K562 (cell line): ENCODE data around the gene ZNF197. TPM values are rescaled to one million over a fixed set of nuclear protein-coding genes. Genes with fewer than 3 reads are reported as not detected.
A peak's percentile ranks its signal among the peaks of the same experiment; 100 is the strongest.

Source experiments
- CBX3 ChIP-seq, 2 experiments: IDR thresholded peaks; 1 replicate in 1 of 2; 2 replicates in 1 of 2; pipeline ENCODE4 v1.6.1; 2012; ENCODE audit warnings: inconsistent platforms in 2 of 2, low read length in 2 of 2, borderline replicate concordance in 1 of 2, control low read depth in 1 of 2
- CBX5 ChIP-seq: IDR thresholded peaks from 2 replicates; pipeline ENCODE4 v1.6.1; 2014; ENCODE audit warnings: low read depth, borderline replicate concordance
- DMBX1 ChIP-seq: fragments of 250-450 bp; sonication (Bioruptor Pico); IDR thresholded peaks from 2 replicates; pipeline ENCODE4 v1.8.0; 2022; ENCODE audit warnings: inconsistent platforms, mild to moderate bottlenecking, moderate library complexity, borderline replicate concordance
- ERF ChIP-seq: fragments of 450-650 bp; formaldehyde crosslinking; IDR thresholded peaks from 2 replicates; pipeline ENCODE4 v1.4.0; 2020; ENCODE audit warnings: mild to moderate bottlenecking, mixed read lengths
- KLF10 ChIP-seq: fragments of 250-450 bp; sonication (Bioruptor Pico); IDR thresholded peaks from 2 replicates; pipeline ENCODE4 v1.6.1; 2021; ENCODE audit warnings: matching md5 sums
- KLF13 ChIP-seq: fragments of 450-650 bp; IDR thresholded peaks from 2 replicates; pipeline ENCODE4 v1.6.1; 2016; ENCODE audit warnings: missing genetic modification characterization, low read depth, mild to moderate bottlenecking, missing compliant biosample characterization, moderate library complexity, borderline replicate concordance
- MYC ChIP-seq, 2 experiments: fragments of 250-450 bp in 1 of 2; sonication (Bioruptor Pico) in 1 of 2; IDR thresholded peaks; 2 replicates each; pipeline versions ENCODE4 v1.5.1 to v1.6.1; 2012 to 2021; ENCODE audit warnings: low read depth in 2 of 2, borderline replicate concordance in 1 of 2, improper control_type of control experiment in 1 of 2, low read length in 1 of 2, mild to moderate bottlenecking in 1 of 2, moderate library complexity in 1 of 2
- PML ChIP-seq: IDR thresholded peaks from 2 replicates; pipeline ENCODE4 v1.6.1; 2012; ENCODE audit warnings: low read length, inconsistent platforms
- RBM22 ChIP-seq: fragments of 200-400 bp; formaldehyde crosslinking; IDR thresholded peaks from 2 replicates; pipeline ENCODE4 v1.6.1; 2018; ENCODE audit warnings: low read length, low read depth; ENCODE audit not compliant: poor library complexity, severe bottlenecking
- SIN3A ChIP-seq, 2 experiments: fragments of 150-350 bp in 1 of 2; IDR thresholded peaks; 2 replicates each; pipeline ENCODE4 v1.6.1; 2011 to 2016; ENCODE audit warnings: borderline replicate concordance in 2 of 2, low read depth in 2 of 2, low read length in 2 of 2, mild to moderate bottlenecking in 2 of 2, moderate library complexity in 2 of 2; ENCODE audit not compliant: control insufficient read depth in 1 of 2
- TOE1 ChIP-seq, 2 experiments: fragments of 450-650 bp in 1 of 2; sonication (generic) in 1 of 2; formaldehyde crosslinking in 1 of 2; IDR thresholded peaks; 2 replicates each; pipeline versions ENCODE4 v1.7.1 to v1.8.0; 2016 to 2022; ENCODE audit warnings: borderline replicate concordance in 2 of 2, mild to moderate bottlenecking in 2 of 2, antibody characterized with exemption in 1 of 2, inconsistent platforms in 1 of 2, low read depth in 1 of 2, missing genetic modification reagents in 1 of 2, moderate library complexity in 1 of 2
- YY1 ChIP-seq, 3 experiments: IDR thresholded peaks; 2 replicates each; pipeline ENCODE4 v1.6.1; 2011; ENCODE audit warnings: low read length in 2 of 3, mild to moderate bottlenecking in 2 of 3, moderate library complexity in 2 of 3, borderline replicate concordance in 1 of 3, control low read depth in 1 of 3, low read depth in 1 of 3; ENCODE audit not compliant: insufficient read depth in 3 of 3, insufficient replicate concordance in 2 of 3, control insufficient read depth in 1 of 3, insufficient read length in 1 of 3; ENCODE audit errors: extremely low read depth in 1 of 3
- ZBTB17 ChIP-seq: fragments of 450-650 bp; formaldehyde crosslinking; IDR thresholded peaks from 2 replicates; pipeline ENCODE4 v1.4.0; 2020; ENCODE audit warnings: mild to moderate bottlenecking
- ZNF12 ChIP-seq: sonication (generic); formaldehyde crosslinking; IDR thresholded peaks from 2 replicates; pipeline ENCODE4 v1.4.0; 2020; ENCODE audit warnings: mild to moderate bottlenecking, missing genetic modification reagents
- polyA plus RNA-seq, 8 experiments: library from polyadenylated mRNA; depleted of rRNA in 4 of 8; stranded (reverse) in 5 of 8; unstranded in 3 of 8; fragments of >200 nt; fragmentation: Nextera tagmentation in 2 of 8; fragmentation: Illumina TruSeq in 1 of 8; extraction: Ambion mirVana in 2 of 8; extraction: Trizol in 1 of 8; gene quantifications; 2 replicates each; pipeline versions ENCODE4 v1.2.1 to v1.2.3, GENCODE V29; 2011 to 2014; ENCODE audit warnings: inconsistent platforms in 1 of 8, missing spikeins in 1 of 8
- total RNA-seq, 7 experiments: library from RNA; depleted of rRNA in 6 of 7; stranded (reverse); fragments of >200 nt in 6 of 7; fragmentation: Illumina TruSeq in 2 of 7; extraction: Trizol in 2 of 7; gene quantifications; 2 replicates each; pipeline versions ENCODE4 v1.2.1 to v1.2.3, GENCODE V29; 2011 to 2021; ENCODE audit warnings: low replicate concordance in 1 of 7
- TF ChIP-seq, protein P1 (sequence below): fragments of 450-650 bp; IDR thresholded peaks from 2 replicates; pipeline ENCODE4 v1.6.1; 2016
- TF ChIP-seq, protein P2 (sequence below): sonication (generic); formaldehyde crosslinking; IDR thresholded peaks from 2 replicates; pipeline ENCODE4 v1.8.0; 2022; ENCODE audit warnings: mild to moderate bottlenecking, missing genetic modification reagents
- TF ChIP-seq, protein P3 (sequence below): sonication (generic); formaldehyde crosslinking; IDR thresholded peaks from 2 replicates; pipeline ENCODE4 v1.8.0; 2022; ENCODE audit warnings: missing genetic modification reagents, mild to moderate bottlenecking, moderate library complexity, borderline replicate concordance

Gene ZNF197
- total and polyA plus RNA-seq, 9 of the 15 experiments (the other 6 are each of a cell fraction or from before 2014, with no cell fraction given): 3.5 to 19.1 (median 13.7) TPM

DNA sequence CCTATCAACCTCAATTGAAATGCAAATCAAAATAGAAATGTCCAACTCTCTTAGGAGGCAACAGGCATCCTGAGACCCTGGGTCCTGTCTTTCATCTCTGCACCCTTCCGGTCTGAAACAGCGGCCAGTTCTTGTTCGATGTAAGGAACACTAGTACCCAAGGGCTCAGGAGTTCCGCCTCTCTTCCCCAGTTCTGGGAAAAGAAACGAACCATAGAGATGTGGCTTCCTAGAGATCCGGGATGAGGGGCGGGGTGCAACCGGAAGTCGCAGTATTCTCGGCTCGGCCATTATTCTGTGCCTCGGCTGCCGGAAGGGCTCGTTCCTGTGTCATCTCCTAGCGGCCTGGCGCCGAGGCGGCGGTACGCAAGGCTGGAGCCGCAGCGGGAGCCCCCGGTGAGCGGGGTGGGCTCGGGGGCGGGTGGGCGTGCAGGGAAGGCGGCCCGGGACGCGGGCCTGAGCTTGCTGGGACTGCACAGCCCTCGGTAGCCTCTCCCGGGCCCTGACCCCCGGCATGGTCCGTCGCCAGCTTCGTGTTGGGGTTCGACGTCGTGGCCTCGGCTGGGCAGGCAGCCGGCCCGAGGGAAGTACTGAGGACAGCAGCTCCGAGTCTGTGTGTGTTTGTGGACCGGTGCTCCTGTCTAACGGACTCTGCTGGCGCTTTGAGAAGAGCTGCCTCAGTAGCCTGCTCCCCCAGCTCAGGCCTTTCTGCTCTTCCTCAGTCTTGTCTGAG is at the start of gene ZNF197 (continued):
- TF ChIP-seq, protein P1, sequence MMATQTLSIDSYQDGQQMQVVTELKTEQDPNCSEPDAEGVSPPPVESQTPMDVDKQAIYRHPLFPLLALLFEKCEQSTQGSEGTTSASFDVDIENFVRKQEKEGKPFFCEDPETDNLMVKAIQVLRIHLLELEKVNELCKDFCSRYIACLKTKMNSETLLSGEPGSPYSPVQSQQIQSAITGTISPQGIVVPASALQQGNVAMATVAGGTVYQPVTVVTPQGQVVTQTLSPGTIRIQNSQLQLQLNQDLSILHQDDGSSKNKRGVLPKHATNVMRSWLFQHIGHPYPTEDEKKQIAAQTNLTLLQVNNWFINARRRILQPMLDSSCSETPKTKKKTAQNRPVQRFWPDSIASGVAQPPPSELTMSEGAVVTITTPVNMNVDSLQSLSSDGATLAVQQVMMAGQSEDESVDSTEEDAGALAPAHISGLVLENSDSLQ: peak; percentile 58
- TF ChIP-seq TOE1 (IDR thresholded peaks at IDR 0.05; ENCODE audit: borderline replicate concordance) (peak; percentile 74), TOE1 (CRISPR knock-in tag; IDR thresholded peaks at IDR 0.05; ENCODE audit: borderline replicate concordance, low read depth) (no peak), SIN3A (IDR thresholded peaks at IDR 0.05; ENCODE audit: borderline replicate concordance in 2 of 2, control insufficient read depth in 1 of 2, low read depth in 2 of 2, low read length in 2 of 2) (peak in 1 of 2 experiments; percentile 51; a peak in 2 of 4 replicates), ZBTB17 (CRISPR knock-in tag) (peak; percentile 27; the same call in 1 of the 2 replicates), PML (peak; percentile 52; the same call in 1 of the 2 replicates), MYC (IDR thresholded peaks at IDR 0.05; ENCODE audit: low read depth, low read length) (peak; percentile 56; the same call in 1 of the 2 replicates), MYC (CRISPR knock-in tag; IDR thresholded peaks at IDR 0.05; ENCODE audit: borderline replicate concordance, low read depth) (no peak), ERF (CRISPR knock-in tag) (0 out of 2 replicates have a peak, but pooled peaks have one; percentile 18), RBM22 (peak; percentile 31), CBX3 (IDR thresholded peaks at IDR 0.05; ENCODE audit: borderline replicate concordance in 1 of 2, low read length in 2 of 2) (peak in 1 of 2 experiments; percentile 54; a peak in 1 of 3 replicates), DMBX1 (CRISPR knock-in tag) (peak; percentile 28; the same call in 1 of the 2 replicates), ZNF12 (CRISPR knock-in tag) (0 out of 2 replicates have a peak, but pooled peaks have one; percentile 49), YY1 (IDR thresholded peaks at IDR 0.05; ENCODE audit: borderline replicate concordance in 1 of 3, control insufficient read depth in 1 of 3, extremely low read depth in 1 of 3, insufficient read depth in 3 of 3, insufficient read length in 1 of 3, insufficient replicate concordance in 2 of 3, low read depth in 1 of 3, low read length in 2 of 3) (peak; percentile 68 to 96 (median 87)), KLF13 (tag) (peak; percentile 91; the same call in 1 of the 2 replicates), CBX5 (peak; percentile 35; the same call in 1 of the 2 replicates), KLF10 (CRISPR knock-in tag) (no peak)
- TF ChIP-seq, protein P2, sequence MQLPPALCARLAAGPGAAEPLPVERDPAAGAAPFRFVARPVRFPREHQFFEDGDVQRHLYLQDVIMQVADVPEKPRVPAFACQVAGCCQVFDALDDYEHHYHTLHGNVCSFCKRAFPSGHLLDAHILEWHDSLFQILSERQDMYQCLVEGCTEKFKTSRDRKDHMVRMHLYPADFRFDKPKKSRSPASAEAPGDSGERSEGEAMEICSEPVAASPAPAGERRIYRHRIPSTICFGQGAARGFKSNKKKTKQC: peak; percentile 48; the same call in 1 of the 2 replicates
- TF ChIP-seq, protein P3, sequence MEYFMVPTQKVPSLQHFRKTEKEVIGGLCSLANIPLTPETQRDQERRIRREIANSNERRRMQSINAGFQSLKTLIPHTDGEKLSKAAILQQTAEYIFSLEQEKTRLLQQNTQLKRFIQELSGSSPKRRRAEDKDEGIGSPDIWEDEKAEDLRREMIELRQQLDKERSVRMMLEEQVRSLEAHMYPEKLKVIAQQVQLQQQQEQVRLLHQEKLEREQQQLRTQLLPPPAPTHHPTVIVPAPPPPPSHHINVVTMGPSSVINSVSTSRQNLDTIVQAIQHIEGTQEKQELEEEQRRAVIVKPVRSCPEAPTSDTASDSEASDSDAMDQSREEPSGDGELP (CRISPR knock-in tag): peak; percentile 69; the same call in 1 of the 2 replicates
